ENCODE results near the gene HOATZ.

Gene HOATZ

GRCh38 chr11:111561306-111561705 lies 46.7 kb downstream of the HOATZ start:
- Histone ChIP-seq H3K4me2 (ENCODE audit: low read depth, low read length, poor library complexity, severe bottlenecking) (no peak overlapping the region), H4K20me1 (ENCODE audit: insufficient read depth, low read length, poor library complexity, severe bottlenecking) (no peaks in the 10 kb centered on the region), H3K9me2 (replicated peaks; ENCODE audit: low read depth, low read length) (no peaks in the 10 kb centered on the region), H3K36me3 (ENCODE audit: insufficient read depth, low read length) (no peaks in the 10 kb centered on the region), H3K9ac (ENCODE audit: low read depth, low read length, poor library complexity, severe bottlenecking) (peak overlapping the region; percentile 30), H3F3A (ENCODE audit: low read depth) (no peaks in the 10 kb centered on the region), H3K27me3 (ENCODE audit: insufficient read depth, low read length, poor library complexity, severe bottlenecking) (no peaks in the 10 kb centered on the region), H3K79me2 (ENCODE audit: insufficient read depth, low read length) (no peaks in the 10 kb centered on the region), H3K4me1 (ENCODE audit: insufficient read depth, low read length, poor library complexity, severe bottlenecking) (peaks cover 23% of the 10 kb centered on the region), H2AFZ (ENCODE audit: low read length) (no peak overlapping the region), H3K4me3 (ENCODE audit: low read length, poor library complexity, severe bottlenecking) (no peak overlapping the region), H3K9me3 (ENCODE audit: insufficient read depth, low read depth, low read length) (peaks cover under 1% of the 10 kb centered on the region; the same call in 1 of the 2 replicates)
- no peak for TF ChIP-seq EZH2phosphoT487 (IDR thresholded peaks at IDR 0.05; ENCODE audit: borderline replicate concordance)
- TF ChIP-seq CTCF (conservative IDR thresholded peaks at IDR 0.05; ENCODE audit: low read length) = no peak

- no peak overlapping the region for H3K4me3 ChIP-seq (ENCODE audit: low read length, poor library complexity, severe bottlenecking)
- H2AFZ ChIP-seq (ENCODE audit: low read length) = no peak overlapping the region; the same call in 1 of the 2 replicates
- peak overlapping the region; percentile 2 for H3K9ac ChIP-seq (ENCODE audit: low read depth, low read length, poor library complexity, severe bottlenecking)
- no peaks in the 10 kb centered on the region for H3K9me3 ChIP-seq (ENCODE audit: insufficient read depth, low read depth, low read length)
- H3K9me2 ChIP-seq (replicated peaks; ENCODE audit: low read depth, low read length) = no peaks in the 10 kb centered on the region
- H3K36me3 ChIP-seq (ENCODE audit: insufficient read depth, low read length) = no peaks in the 10 kb centered on the region
- no peaks in the 10 kb centered on the region for H3K27me3 ChIP-seq (ENCODE audit: insufficient read depth, low read length, poor library complexity, severe bottlenecking)
- TF ChIP-seq EZH2phosphoT487 (IDR thresholded peaks at IDR 0.05; ENCODE audit: borderline replicate concordance) (no peak), CTCF (conservative IDR thresholded peaks at IDR 0.05; ENCODE audit: low read length) (no peak)
- no peaks in the 10 kb centered on the region for H3F3A ChIP-seq (ENCODE audit: low read depth)
- no peaks in the 10 kb centered on the region for H4K20me1 ChIP-seq (ENCODE audit: insufficient read depth, low read length, poor library complexity, severe bottlenecking)
- H3K4me2 ChIP-seq (ENCODE audit: low read depth, low read length, poor library complexity, severe bottlenecking) = no peak overlapping the region
- H3K79me2 ChIP-seq (ENCODE audit: insufficient read depth, low read length) = no peaks in the 10 kb centered on the region
- H3K4me1 ChIP-seq (ENCODE audit: insufficient read depth, low read length, poor library complexity, severe bottlenecking) = peaks cover 23% of the 10 kb centered on the region
Observed at GRCh38 chr11:111561791-111562325, 47.3 kb downstream of the HOATZ start.

- Histone ChIP-seq H2AFZ (ENCODE audit: low read length) (0 out of 2 replicates have a peak overlapping the region, but pooled peaks have one; percentile 12), H3K9me2 (replicated peaks; ENCODE audit: low read depth, low read length) (no peaks in the 10 kb centered on the region), H3K79me2 (ENCODE audit: insufficient read depth, low read length) (no peaks in the 10 kb centered on the region), H3K4me2 (ENCODE audit: low read depth, low read length, poor library complexity, severe bottlenecking) (no peak overlapping the region), H3K27me3 (ENCODE audit: insufficient read depth, low read length, poor library complexity, severe bottlenecking) (no peaks in the 10 kb centered on the region), H3K9ac (ENCODE audit: low read depth, low read length, poor library complexity, severe bottlenecking) (peak overlapping the region; percentile 2), H4K20me1 (ENCODE audit: insufficient read depth, low read length, poor library complexity, severe bottlenecking) (no peaks in the 10 kb centered on the region), H3K36me3 (ENCODE audit: insufficient read depth, low read length) (no peaks in the 10 kb centered on the region), H3K9me3 (ENCODE audit: insufficient read depth, low read depth, low read length) (no peaks in the 10 kb centered on the region), H3K4me3 (ENCODE audit: low read length, poor library complexity, severe bottlenecking) (no peak overlapping the region), H3F3A (ENCODE audit: low read depth) (no peaks in the 10 kb centered on the region), H3K4me1 (ENCODE audit: insufficient read depth, low read length, poor library complexity, severe bottlenecking) (peaks cover 23% of the 10 kb centered on the region)
- no peak for TF ChIP-seq CTCF (conservative IDR thresholded peaks at IDR 0.05; ENCODE audit: low read length)
- TF ChIP-seq EZH2phosphoT487 (IDR thresholded peaks at IDR 0.05; ENCODE audit: borderline replicate concordance) = no peak
Observed at GRCh38 chr11:111562692-111563389, 48.3 kb downstream of the HOATZ start.

All from Loucy (cell line).